HepG2 (cell line): ENCODE data around the gene REPS2. TPM values are rescaled to one million over a fixed set of nuclear protein-coding genes. Genes with fewer than 3 reads are reported as not detected.

Experiments
- ATAC-seq: fragments of 200-7000 bp; cut with Tn5 transposase; 3 replicates; pipeline ENCODE4 v1.9.1; 2020; ENCODE audit warnings: mild to moderate bottlenecking, moderate library complexity
- BruUV-seq: library from RNA; stranded (reverse); fragments of 400-500 nt; replicated peaks from 2 replicates; lab custom pipeline; 2021; lab: Mats Ljungman, UMichigan
- CTCF ChIA-PET: fragments of 300-600 bp; formaldehyde crosslinking; extraction: SDS; loops from one replicate; lab custom pipeline; 2021; ENCODE audit warnings: low total read pairs, inconsistent platforms, low intra/inter-chr PET ratio; lab: Yijun Ruan, JAX
- POLR2A ChIA-PET: fragments of 350-600 bp; sonication (Branson Sonifier 250); formaldehyde crosslinking; loops from one replicate; lab custom pipeline; 2020; ENCODE audit warnings: antibody characterized with exemption, inconsistent platforms; lab: Yijun Ruan, JAX
- DNase-seq: peaks from one replicate; pipeline ENCODE4 v3.0.0-alpha.2; 2015; ENCODE audit warnings: low spot score
- FAIRE-seq: peaks from 3 replicates; lab custom pipeline; 2011; peaks lifted over from hg19 to GRCh38; lab: Jason Lieb, UNC
- H2AFZ ChIP-seq: one replicate; pipeline ENCODE4 v1.6.1; 2011; ENCODE audit warnings: low read length, inconsistent platforms
- H3K27ac ChIP-seq: fragments of 300-600 bp; 3 replicates; pipeline ENCODE4 v1.8.0; 2011; ENCODE audit warnings: mixed run types, mild to moderate bottlenecking, mixed read lengths, low read length, inconsistent platforms; ENCODE audit not compliant: insufficient read depth; ENCODE audit errors: extremely low read length
- H3K27me3 ChIP-seq, 2 experiments: fragments of 200-600 bp in 1 of 2; 2 replicates in 1 of 2; 3 replicates in 1 of 2; pipeline versions ENCODE4 v1.6.0 to v1.8.0; 2011; ENCODE audit warnings: low read length in 2 of 2, mild to moderate bottlenecking in 2 of 2, moderate library complexity in 2 of 2, inconsistent platforms in 1 of 2; ENCODE audit not compliant: insufficient read depth in 2 of 2, control insufficient read depth in 1 of 2
- H3K36me3 ChIP-seq, 2 experiments: fragments of 200-600 bp in 1 of 2; replicated peaks in 1 of 2; 2 replicates in 1 of 2; 3 replicates in 1 of 2; pipeline versions ENCODE4 v1.5.1 to v1.8.0; 2011; ENCODE audit warnings: low read length in 2 of 2, inconsistent platforms in 1 of 2; ENCODE audit not compliant: insufficient read depth in 2 of 2, control insufficient read depth in 1 of 2
- H3K4me1 ChIP-seq: 2 replicates; pipeline ENCODE4 v1.5.1; 2012; ENCODE audit warnings: low read length, inconsistent platforms; ENCODE audit not compliant: insufficient read depth
- H3K4me2 ChIP-seq: 2 replicates; pipeline ENCODE4 v1.6.0; 2011; ENCODE audit warnings: low read depth, low read length, inconsistent platforms
- H3K4me3 ChIP-seq, 3 experiments: fragments of 200-600 bp in 1 of 3; sonication (generic), shearing (Covaris generic) in 1 of 3; replicated peaks in 1 of 3; 2 replicates each; pipeline ENCODE4 v1.5.1; 2011 to 2016; ENCODE audit warnings: low read length in 3 of 3, inconsistent platforms in 2 of 3, low read depth in 2 of 3, mild to moderate bottlenecking in 2 of 3, control low read depth in 1 of 3, mixed read lengths in 1 of 3; ENCODE audit not compliant: insufficient read depth in 1 of 3
- H3K79me2 ChIP-seq: one replicate; pipeline ENCODE4 v1.6.1; 2011; ENCODE audit warnings: low read length, inconsistent platforms; ENCODE audit not compliant: insufficient read depth
- H3K9ac ChIP-seq: 2 replicates; pipeline ENCODE4 v1.6.0; 2011; ENCODE audit warnings: mild to moderate bottlenecking, low read depth, low read length, inconsistent platforms; ENCODE audit not compliant: insufficient read depth
- H3K9me3 ChIP-seq: 2 replicates; pipeline ENCODE4 v1.5.1; 2012; ENCODE audit warnings: mild to moderate bottlenecking, low read length
- H4K20me1 ChIP-seq: 2 replicates; pipeline ENCODE4 v1.6.0; 2011; ENCODE audit warnings: inconsistent platforms, mild to moderate bottlenecking, low read length, moderate library complexity; ENCODE audit not compliant: insufficient read depth
- CEBPB ChIP-seq: IDR thresholded peaks from 2 replicates; pipeline ENCODE4 v1.6.1; 2011; ENCODE audit warnings: low read depth, low read length, improper control_type of control experiment, borderline replicate concordance
- GATAD2A ChIP-seq: IDR thresholded peaks from 2 replicates; pipeline ENCODE4 v1.6.1; 2016
- KLF9 ChIP-seq: IDR thresholded peaks from 2 replicates; pipeline ENCODE4 v1.6.1; 2016; ENCODE audit warnings: low read depth
- MAFK ChIP-seq, 2 experiments: IDR thresholded peaks in 1 of 2; conservative IDR thresholded peaks in 1 of 2; 2 replicates each; pipeline ENCODE4 v1.6.1; 2011; ENCODE audit warnings: improper control_type of control experiment in 2 of 2, low read length in 2 of 2
- NFIB ChIP-seq: sonication (generic); formaldehyde crosslinking; IDR thresholded peaks from 2 replicates; pipeline ENCODE4 v1.9.0; 2021; ENCODE audit warnings: missing genetic modification reagents, mild to moderate bottlenecking, borderline replicate concordance
- SAP130 ChIP-seq: IDR thresholded peaks from 2 replicates; pipeline ENCODE4 v1.6.1; 2016; ENCODE audit warnings: low read depth
- ZNF563 ChIP-seq: sonication (generic); formaldehyde crosslinking; IDR thresholded peaks from 2 replicates; pipeline ENCODE4 v1.8.0; 2022; ENCODE audit warnings: mild to moderate bottlenecking, moderate library complexity, missing genetic modification reagents
- ZNF839 ChIP-seq: sonication (generic); formaldehyde crosslinking; IDR thresholded peaks from 2 replicates; pipeline ENCODE4 v1.4.0; 2020; ENCODE audit warnings: missing genetic modification reagents, mild to moderate bottlenecking, borderline replicate concordance
- WGBS: methylation state at CpG from one replicate; pipeline ENCODE4 v1.1.6; 2017; ENCODE audit warnings: low lambda C conversion rate; 5-methylcytosine and 5-hydroxymethylcytosine counted together
- in situ Hi-C: cut with HindIII; loops from 2 replicates; pipeline ENCODE4 v1.10.0; 2017; ENCODE audit warnings: low pct_unique_long_range_greater_than_20kb; ENCODE audit not compliant: extremely low pct_ligation_motif_present
- intact Hi-C: fragments of 100-400 bp; cut with micrococcal nuclease; formaldehyde crosslinking; loops from one replicate; pipeline ENCODE4 v1.10.0; 2022; ENCODE audit not compliant: unreplicated experiment
- polyA plus RNA-seq, 8 experiments: library from polyadenylated mRNA; depleted of rRNA in 3 of 8; stranded (reverse) in 7 of 8; unstranded in 1 of 8; fragments of >200 nt; fragmentation: Illumina TruSeq in 4 of 8; extraction: Trizol in 4 of 8; gene quantifications; 2 replicates each; pipeline versions ENCODE4 v1.2.1 to v1.2.3, GENCODE V29; 2011 to 2016; ENCODE audit warnings: low read depth in 4 of 8, missing spikeins in 1 of 8, mixed read lengths in 1 of 8; ENCODE audit not compliant: insufficient read depth in 1 of 8
- total RNA-seq, 5 experiments: library from RNA; depleted of rRNA; stranded (reverse); fragments of >200 nt; fragmentation: Illumina TruSeq; extraction: Trizol; gene quantifications; 2 replicates each; pipeline ENCODE4 v1.2.3, GENCODE V29; 2016; ENCODE audit warnings: low read depth in 1 of 5
- TF ChIP-seq, protein P1 (sequence below): sonication (generic); formaldehyde crosslinking; IDR thresholded peaks from 2 replicates; pipeline ENCODE4 v1.9.0; 2022; ENCODE audit warnings: missing genetic modification reagents, mild to moderate bottlenecking, borderline replicate concordance
- TF ChIP-seq, protein P2 (sequence below): sonication (generic); formaldehyde crosslinking; IDR thresholded peaks from 2 replicates; pipeline ENCODE4 v1.4.0; 2020; ENCODE audit warnings: missing genetic modification reagents, borderline replicate concordance
- TF ChIP-seq, protein P3 (sequence below): sonication (generic); formaldehyde crosslinking; IDR thresholded peaks from 2 replicates; pipeline ENCODE4 v1.4.0; 2020; ENCODE audit warnings: mild to moderate bottlenecking, low read depth, missing genetic modification reagents

The REPS2 gene
- total and polyA plus RNA-seq, 2 of the 13 experiments (the other 11 are each of a cell fraction or from before 2014, with no cell fraction given) = 0.05 to 0.58 TPM

DNA sequence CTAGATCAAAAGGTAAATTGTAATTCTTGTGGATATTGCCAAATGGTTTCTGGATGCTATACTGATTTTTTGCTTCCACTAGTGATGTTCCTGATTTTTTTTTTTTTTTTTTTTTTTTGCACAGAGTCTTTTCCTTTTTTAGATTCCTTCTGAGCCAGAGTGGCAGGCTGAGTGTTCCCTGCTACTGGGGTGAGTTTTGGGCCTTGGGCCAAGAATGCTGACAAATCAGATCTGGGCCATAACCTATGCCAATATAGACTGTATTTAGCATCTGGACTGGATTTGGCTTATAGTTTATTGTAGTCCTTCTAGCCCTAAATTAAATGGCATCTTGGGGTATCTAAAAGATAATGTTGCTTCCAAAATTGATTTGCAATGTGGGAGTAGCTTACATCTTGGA lies 52.8 kb downstream of the REPS2 start:
- H3K36me3 ChIP-seq = no peaks in the 10 kb centered on the region
- POLR2A ChIA-PET = no interaction called here
- in situ Hi-C loops = no loop called here
- no peak for ATAC-seq
- H3K4me2 ChIP-seq = no peak overlapping the region
- no peaks in the 10 kb centered on the region for H3K9me3 ChIP-seq
- no TSS peak for BruUV-seq
- H3K4me1 ChIP-seq = peaks cover 17% of the 10 kb centered on the region
- no peaks in the 10 kb centered on the region for H3K27me3 ChIP-seq
- TF ChIP-seq MAFK (conservative IDR thresholded peaks at IDR 0.05 in 1 of 2, IDR thresholded peaks at IDR 0.05 in 1 of 2; ENCODE audit: low read length in 2 of 2) = peak in 1 of 2 experiments; percentile 29; a peak in 1 of 4 replicates
- TF ChIP-seq ZNF563 = no peak
- TF ChIP-seq, all 625 proteins: peak for 1
- no peak overlapping the region for H2AFZ ChIP-seq
- no peak for FAIRE-seq
- intact Hi-C loops = no loop called here
- no peak for DNase-seq
- H3K79me2 ChIP-seq = no peaks in the 10 kb centered on the region
- no peaks in the 10 kb centered on the region for H4K20me1 ChIP-seq
- H3K4me3 ChIP-seq = no peak overlapping the region
- no peak overlapping the region for H3K27ac ChIP-seq
- CTCF ChIA-PET = no interaction called here
- no peak overlapping the region for H3K9ac ChIP-seq

DNA sequence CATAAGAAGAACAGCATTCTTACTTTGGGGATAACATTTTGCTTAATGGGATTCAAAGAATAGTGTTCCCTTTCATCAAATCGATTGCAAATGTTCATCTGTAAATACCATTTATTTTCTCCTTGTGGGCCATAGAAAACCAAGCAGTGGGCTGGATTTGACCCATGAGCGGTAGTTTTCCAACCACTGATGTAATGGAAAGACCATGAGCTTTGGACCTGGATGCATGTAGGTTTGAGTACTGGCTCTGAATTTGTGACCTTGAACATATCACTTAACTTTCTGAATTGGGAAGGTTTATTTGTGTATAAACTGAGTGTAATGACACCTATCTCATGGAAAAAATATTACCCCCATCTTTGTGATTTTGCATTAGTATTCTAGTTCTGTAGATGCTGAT lies 54.3 kb downstream of the REPS2 start:
- Histone ChIP-seq H3K4me2 (0 out of 2 replicates have a peak overlapping the region, but pooled peaks have one; percentile 0), H3K9me3 (no peaks in the 10 kb centered on the region), H3K4me3 (no peak overlapping the region), H3K27ac (peak overlapping the region; percentile 33), H2AFZ (no peak overlapping the region), H3K9ac (no peak overlapping the region), H3K27me3 (no peaks in the 10 kb centered on the region), H3K36me3 (no peaks in the 10 kb centered on the region), H3K79me2 (no peaks in the 10 kb centered on the region), H3K4me1 (peaks cover 17% of the 10 kb centered on the region), H4K20me1 (no peaks in the 10 kb centered on the region)
- peak; percentile 55 for DNase-seq
- WGBS = 3% methylated on average over 2 of the region's 2 CpGs
- ChIA-PET CTCF (no interaction called here), POLR2A (no interaction called here)
- FAIRE-seq = peak; percentile 49
- in situ Hi-C loops (no loop called here), intact Hi-C loops (no loop called here)
- peak; percentile 45; the same call in 2 of the 3 replicates for ATAC-seq
- BruUV-seq = no TSS peak
- TF ChIP-seq, protein P1, sequence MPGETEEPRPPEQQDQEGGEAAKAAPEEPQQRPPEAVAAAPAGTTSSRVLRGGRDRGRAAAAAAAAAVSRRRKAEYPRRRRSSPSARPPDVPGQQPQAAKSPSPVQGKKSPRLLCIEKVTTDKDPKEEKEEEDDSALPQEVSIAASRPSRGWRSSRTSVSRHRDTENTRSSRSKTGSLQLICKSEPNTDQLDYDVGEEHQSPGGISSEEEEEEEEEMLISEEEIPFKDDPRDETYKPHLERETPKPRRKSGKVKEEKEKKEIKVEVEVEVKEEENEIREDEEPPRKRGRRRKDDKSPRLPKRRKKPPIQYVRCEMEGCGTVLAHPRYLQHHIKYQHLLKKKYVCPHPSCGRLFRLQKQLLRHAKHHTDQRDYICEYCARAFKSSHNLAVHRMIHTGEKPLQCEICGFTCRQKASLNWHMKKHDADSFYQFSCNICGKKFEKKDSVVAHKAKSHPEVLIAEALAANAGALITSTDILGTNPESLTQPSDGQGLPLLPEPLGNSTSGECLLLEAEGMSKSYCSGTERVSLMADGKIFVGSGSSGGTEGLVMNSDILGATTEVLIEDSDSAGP (CRISPR knock-in tag) = no peak
- TF ChIP-seq SAP130 (CRISPR knock-in tag) (peak; percentile 21; the same call in 1 of the 2 replicates), KLF9 (CRISPR knock-in tag) (no peak), GATAD2A (CRISPR knock-in tag) (peak; percentile 30; the same call in 1 of the 2 replicates), CEBPB (no peak), NFIB (no peak), ZNF839 (CRISPR knock-in tag) (no peak)
- TF ChIP-seq, protein P2, sequence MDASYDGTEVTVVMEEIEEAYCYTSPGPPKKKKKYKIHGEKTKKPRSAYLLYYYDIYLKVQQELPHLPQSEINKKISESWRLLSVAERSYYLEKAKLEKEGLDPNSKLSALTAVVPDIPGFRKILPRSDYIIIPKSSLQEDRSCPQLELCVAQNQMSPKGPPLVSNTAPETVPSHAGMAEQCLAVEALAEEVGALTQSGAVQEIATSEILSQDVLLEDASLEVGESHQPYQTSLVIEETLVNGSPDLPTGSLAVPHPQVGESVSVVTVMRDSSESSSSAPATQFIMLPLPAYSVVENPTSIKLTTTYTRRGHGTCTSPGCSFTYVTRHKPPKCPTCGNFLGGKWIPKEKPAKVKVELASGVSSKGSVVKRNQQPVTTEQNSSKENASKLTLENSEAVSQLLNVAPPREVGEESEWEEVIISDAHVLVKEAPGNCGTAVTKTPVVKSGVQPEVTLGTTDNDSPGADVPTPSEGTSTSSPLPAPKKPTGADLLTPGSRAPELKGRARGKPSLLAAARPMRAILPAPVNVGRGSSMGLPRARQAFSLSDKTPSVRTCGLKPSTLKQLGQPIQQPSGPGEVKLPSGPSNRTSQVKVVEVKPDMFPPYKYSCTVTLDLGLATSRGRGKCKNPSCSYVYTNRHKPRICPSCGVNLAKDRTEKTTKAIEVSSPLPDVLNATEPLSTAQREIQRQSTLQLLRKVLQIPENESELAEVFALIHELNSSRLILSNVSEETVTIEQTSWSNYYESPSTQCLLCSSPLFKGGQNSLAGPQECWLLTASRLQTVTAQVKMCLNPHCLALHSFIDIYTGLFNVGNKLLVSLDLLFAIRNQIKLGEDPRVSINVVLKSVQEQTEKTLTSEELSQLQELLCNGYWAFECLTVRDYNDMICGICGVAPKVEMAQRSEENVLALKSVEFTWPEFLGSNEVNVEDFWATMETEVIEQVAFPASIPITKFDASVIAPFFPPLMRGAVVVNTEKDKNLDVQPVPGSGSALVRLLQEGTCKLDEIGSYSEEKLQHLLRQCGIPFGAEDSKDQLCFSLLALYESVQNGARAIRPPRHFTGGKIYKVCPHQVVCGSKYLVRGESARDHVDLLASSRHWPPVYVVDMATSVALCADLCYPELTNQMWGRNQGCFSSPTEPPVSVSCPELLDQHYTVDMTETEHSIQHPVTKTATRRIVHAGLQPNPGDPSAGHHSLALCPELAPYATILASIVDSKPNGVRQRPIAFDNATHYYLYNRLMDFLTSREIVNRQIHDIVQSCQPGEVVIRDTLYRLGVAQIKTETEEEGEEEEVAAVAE (CRISPR knock-in tag) = no peak
- TF ChIP-seq, protein P3, sequence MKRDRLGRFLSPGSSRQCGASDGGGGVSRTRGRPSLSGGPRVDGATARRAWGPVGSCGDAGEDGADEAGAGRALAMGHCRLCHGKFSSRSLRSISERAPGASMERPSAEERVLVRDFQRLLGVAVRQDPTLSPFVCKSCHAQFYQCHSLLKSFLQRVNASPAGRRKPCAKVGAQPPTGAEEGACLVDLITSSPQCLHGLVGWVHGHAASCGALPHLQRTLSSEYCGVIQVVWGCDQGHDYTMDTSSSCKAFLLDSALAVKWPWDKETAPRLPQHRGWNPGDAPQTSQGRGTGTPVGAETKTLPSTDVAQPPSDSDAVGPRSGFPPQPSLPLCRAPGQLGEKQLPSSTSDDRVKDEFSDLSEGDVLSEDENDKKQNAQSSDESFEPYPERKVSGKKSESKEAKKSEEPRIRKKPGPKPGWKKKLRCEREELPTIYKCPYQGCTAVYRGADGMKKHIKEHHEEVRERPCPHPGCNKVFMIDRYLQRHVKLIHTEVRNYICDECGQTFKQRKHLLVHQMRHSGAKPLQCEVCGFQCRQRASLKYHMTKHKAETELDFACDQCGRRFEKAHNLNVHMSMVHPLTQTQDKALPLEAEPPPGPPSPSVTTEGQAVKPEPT (CRISPR knock-in tag) = no peak
